GM12878 (cell line): ENCODE data around the gene HPSE2.

ENCODE experiments used
- CHD1 ChIP-seq: IDR thresholded peaks from 2 replicates; pipeline ENCODE4 v1.6.1; 2012; ENCODE audit warnings: low read depth, low read length, improper control_type of control experiment
- CTCF ChIP-seq, 3 experiments: IDR thresholded peaks in 2 of 3; conservative IDR thresholded peaks in 1 of 3; 2 replicates each; pipeline ENCODE4 v1.5.1; 2011; ENCODE audit warnings: low read depth in 3 of 3, low read length in 3 of 3, mild to moderate bottlenecking in 3 of 3, control low read depth in 2 of 3, moderate library complexity in 2 of 3, inconsistent platforms in 1 of 3, mixed read lengths in 1 of 3; ENCODE audit not compliant: control insufficient read depth in 2 of 3, insufficient read depth in 1 of 3; ENCODE audit errors: extremely low read depth in 1 of 3
- FOXM1 ChIP-seq: IDR thresholded peaks from 2 replicates; pipeline ENCODE4 v1.6.1; 2012; ENCODE audit warnings: low read depth, mild to moderate bottlenecking, inconsistent platforms, low read length, moderate library complexity
- HDAC6 ChIP-seq: fragments of 200-600 bp; sonication (generic); IDR thresholded peaks from one replicate; pipeline ENCODE4 v1.8.0; 2017; ENCODE audit warnings: antibody characterized with exemption; ENCODE audit not compliant: unreplicated experiment
- MAX ChIP-seq: IDR thresholded peaks from 2 replicates; pipeline ENCODE4 v1.6.1; 2012; ENCODE audit warnings: low read depth, low read length, improper control_type of control experiment
- MLLT1 ChIP-seq: fragments of 450-650 bp; IDR thresholded peaks from 2 replicates; pipeline ENCODE4 v1.6.1; 2016; ENCODE audit warnings: mild to moderate bottlenecking
- POLR2A ChIP-seq: IDR thresholded peaks from 2 replicates; pipeline ENCODE4 v1.6.1; 2011; ENCODE audit warnings: low read depth, mild to moderate bottlenecking, low read length
- PRDM15 ChIP-seq: fragments of 450-650 bp; formaldehyde crosslinking; IDR thresholded peaks from 2 replicates; pipeline ENCODE4 v1.4.0; 2020; ENCODE audit warnings: mild to moderate bottlenecking, moderate library complexity
- RAD51 ChIP-seq: fragments of 450-650 bp; IDR thresholded peaks from 2 replicates; pipeline ENCODE4 v1.6.1; 2016; ENCODE audit warnings: moderate library complexity, mild to moderate bottlenecking, inconsistent platforms
- RCOR1 ChIP-seq: conservative IDR thresholded peaks from 2 replicates; pipeline ENCODE4 v1.6.1; 2012; ENCODE audit warnings: low read depth, low read length, improper control_type of control experiment
- SP1 ChIP-seq: IDR thresholded peaks from one replicate; pipeline ENCODE4 v1.6.1; 2011; ENCODE audit warnings: low read depth, low read length
- USF2 ChIP-seq: IDR thresholded peaks from 2 replicates; pipeline ENCODE4 v1.6.1; 2011; ENCODE audit warnings: low read depth, low read length, improper control_type of control experiment, borderline replicate concordance
- YY1 ChIP-seq: IDR thresholded peaks from 2 replicates; pipeline ENCODE4 v1.6.1; 2011; ENCODE audit warnings: low read depth, mild to moderate bottlenecking, low read length
- ZBTB11 ChIP-seq: fragments of 450-650 bp; formaldehyde crosslinking; IDR thresholded peaks from 2 replicates; pipeline ENCODE4 v1.5.0; 2022; ENCODE audit warnings: mild to moderate bottlenecking, missing genetic modification characterization

- TF ChIP-seq SP1 (no peak), YY1 (no peak), HDAC6 (no peak), CTCF (IDR thresholded peaks at IDR 0.05 in 2 of 3, conservative IDR thresholded peaks at IDR 0.05 in 1 of 3; ENCODE audit: control insufficient read depth in 2 of 3, extremely low read depth in 1 of 3, insufficient read depth in 1 of 3, low read depth in 3 of 3, low read length in 3 of 3) (no peak), POLR2A (no peak), MAX (no peak), PRDM15 (no peak), USF2 (no peak), CHD1 (no peak), RCOR1 (no peak), FOXM1 (no peak), RAD51 (no peak), MLLT1 (no peak), ZBTB11 (CRISPR knock-in tag) (no peak)
Measured at GRCh38 chr10:99172950-99173349, 62.7 kb downstream of the HPSE2 start.
